Activated CD4-positive, alpha-beta T cell treated with anti-CD3 and anti-CD28 coated beads for 36 hours (primary cell): ENCODE measurements around the gene OR9A2. TPM values are rescaled to one million over a fixed set of nuclear protein-coding genes. Genes with fewer than 3 reads are reported as not detected.

Source experiments
- ATAC-seq: fragments of 200-7000 bp; cut with Tn5 transposase; one replicate; pipeline ENCODE4 v1.10.0; 2021; ENCODE audit warnings: mild to moderate bottlenecking, moderate library complexity
- CTCF ChIA-PET: fragments of 350-600 bp; sonication (Branson Sonifier 250); formaldehyde crosslinking; loops from one replicate; lab custom pipeline; 2021; ENCODE audit warnings: antibody characterized with exemption; lab: Charles Lee
- POLR2A ChIA-PET: fragments of 350-600 bp; sonication (Branson Sonifier 250); formaldehyde crosslinking; loops from one replicate; lab custom pipeline; 2021; ENCODE audit warnings: antibody characterized with exemption, inconsistent platforms; lab: Charles Lee
- DNase-seq: peaks from one replicate; pipeline ENCODE4 v3.0.0-alpha.2; 2020
- H3K27ac Mint-ChIP-seq: one replicate; pipeline ENCODE4 v1.8.0; 2021; ENCODE audit warnings: mixed read lengths
- H3K27me3 Mint-ChIP-seq: one replicate; pipeline ENCODE4 v1.8.0; 2021; ENCODE audit warnings: mixed read lengths
- H3K36me3 Mint-ChIP-seq: one replicate; pipeline ENCODE4 v1.8.0; 2021; ENCODE audit warnings: low read depth, mixed read lengths
- H3K4me1 Mint-ChIP-seq: one replicate; pipeline ENCODE4 v1.8.0; 2021; ENCODE audit warnings: mixed read lengths
- H3K4me3 Mint-ChIP-seq: one replicate; pipeline ENCODE4 v1.8.0; 2021; ENCODE audit warnings: mild to moderate bottlenecking, moderate library complexity, mixed read lengths
- H3K9me3 Mint-ChIP-seq: one replicate; pipeline ENCODE4 v1.8.0; 2021; ENCODE audit warnings: low read depth, mixed read lengths
- intact Hi-C, 2 experiments: fragments of 100-400 bp; cut with DNase I in 1 of 2; cut with micrococcal nuclease in 1 of 2; formaldehyde crosslinking; loops; one replicate each; pipeline versions ENCODE4 v1.14.2 to v1.15.1; 2022 to 2024; cut with DNase I, micrococcal nuclease
- total RNA-seq, 2 experiments: library from RNA; stranded (reverse); gene quantifications; one replicate each; pipeline ENCODE4 v1.2.3, GENCODE V29; 2021

OR9A2 gene
- total RNA-seq, 2 experiments from 2014 or later, result not detected

GRCh38 chr7:143018931-143019330 is 8.0 kb downstream of the OR9A2 start:
- no peaks in the 10 kb centered on the region for H3K9me3 Mint-ChIP-seq
- no peaks in the 10 kb centered on the region for H3K36me3 Mint-ChIP-seq
- no peak overlapping the region for H3K27ac Mint-ChIP-seq
- CTCF ChIA-PET, result interaction anchor here (1.0 to 3.5 kb wide), 3 partner anchors 10 to 184 kb away, joined by 3 to 27 read pairs (median 5); no protein-coding TSS in a partner anchor
- no peak overlapping the region for H3K4me3 Mint-ChIP-seq
- H3K27me3 Mint-ChIP-seq, result peaks cover 2% of the 10 kb centered on the region
- ATAC-seq, result no peak
- POLR2A ChIA-PET, result no interaction called here
- no peak for DNase-seq
- H3K4me1 Mint-ChIP-seq, result no peaks in the 10 kb centered on the region
- intact Hi-C loops, result no loop called here

GRCh38 chr7:143016996-143017395 is 9.9 kb downstream of the OR9A2 start:
- no peak overlapping the region for H3K27ac Mint-ChIP-seq
- peaks cover 4% of the 10 kb centered on the region for H3K27me3 Mint-ChIP-seq
- ChIA-PET CTCF (interaction anchor here (0.7 to 6.2 kb wide), 7 partner anchors 8 to 1286 kb away, joined by 3 to 58 read pairs (median 4); no protein-coding TSS in a partner anchor), POLR2A (no interaction called here)
- H3K4me3 Mint-ChIP-seq, result no peak overlapping the region
- no peak for DNase-seq
- H3K4me1 Mint-ChIP-seq, result no peaks in the 10 kb centered on the region
- no peaks in the 10 kb centered on the region for H3K9me3 Mint-ChIP-seq
- H3K36me3 Mint-ChIP-seq, result no peaks in the 10 kb centered on the region
- intact Hi-C loops, result no loop called here
- no peak for ATAC-seq

GRCh38 chr7:143015926-143016490 is 10.9 kb downstream of the OR9A2 start:
- intact Hi-C loops, result no loop called here
- ChIA-PET POLR2A (no interaction called here), CTCF (interaction anchor here (0.7 to 6.2 kb wide), 7 partner anchors 8 to 1285 kb away, joined by 3 to 58 read pairs (median 4); no protein-coding TSS in a partner anchor)
- no peaks in the 10 kb centered on the region for H3K36me3 Mint-ChIP-seq
- ATAC-seq, result no peak
- no peak overlapping the region for H3K4me3 Mint-ChIP-seq
- H3K9me3 Mint-ChIP-seq, result no peaks in the 10 kb centered on the region
- H3K27ac Mint-ChIP-seq, result no peak overlapping the region
- no peaks in the 10 kb centered on the region for H3K4me1 Mint-ChIP-seq
- H3K27me3 Mint-ChIP-seq, result peaks cover 4% of the 10 kb centered on the region
- no peak for DNase-seq

- Mint-ChIP-seq H3K27me3 (peaks cover 4% of the 10 kb centered on the region), H3K4me1 (no peaks in the 10 kb centered on the region), H3K9me3 (no peaks in the 10 kb centered on the region), H3K27ac (no peak overlapping the region), H3K36me3 (no peaks in the 10 kb centered on the region), H3K4me3 (no peak overlapping the region)
- ATAC-seq (no peak), DNase-seq (no peak)
- POLR2A ChIA-PET, result no interaction called here
- CTCF ChIA-PET, result interaction anchor here (0.7 to 6.2 kb wide), 3 partner anchors 13 to 743 kb away, joined by 3 to 58 read pairs (median 30); no protein-coding TSS in a partner anchor
- intact Hi-C loops, result no loop called here
Measured at GRCh38 chr7:143015084-143015483, 11.8 kb downstream of the OR9A2 start.

GRCh38 chr7:143013893-143014292 is 13.0 kb downstream of the OR9A2 start:
- H3K27me3 Mint-ChIP-seq, result peaks cover 4% of the 10 kb centered on the region
- intact Hi-C loops, result no loop called here
- no peaks in the 10 kb centered on the region for H3K36me3 Mint-ChIP-seq
- POLR2A ChIA-PET, result no interaction called here
- H3K9me3 Mint-ChIP-seq, result no peaks in the 10 kb centered on the region
- ATAC-seq, result no peak
- no peaks in the 10 kb centered on the region for H3K4me1 Mint-ChIP-seq
- H3K27ac Mint-ChIP-seq, result no peak overlapping the region
- no peak overlapping the region for H3K4me3 Mint-ChIP-seq
- DNase-seq, result no peak
- CTCF ChIA-PET, result interaction anchor here (0.7 to 6.2 kb wide), 4 partner anchors 12 to 201 kb away, joined by 3 to 58 read pairs (median 17); no protein-coding TSS in a partner anchor

- no peak overlapping the region for H3K4me3 Mint-ChIP-seq
- ATAC-seq, result no peak
- H3K36me3 Mint-ChIP-seq, result no peaks in the 10 kb centered on the region
- CTCF ChIA-PET, result interaction anchor here (0.7 to 6.2 kb wide), 4 partner anchors 11 to 202 kb away, joined by 3 to 58 read pairs (median 17); no protein-coding TSS in a partner anchor
- intact Hi-C loops, result no loop called here
- POLR2A ChIA-PET, result no interaction called here
- no peaks in the 10 kb centered on the region for H3K4me1 Mint-ChIP-seq
- H3K27me3 Mint-ChIP-seq, result peaks cover 4% of the 10 kb centered on the region
- no peak overlapping the region for H3K27ac Mint-ChIP-seq
- H3K9me3 Mint-ChIP-seq, result no peaks in the 10 kb centered on the region
- no peak for DNase-seq
Measured at GRCh38 chr7:143013473-143013872, 13.5 kb downstream of the OR9A2 start.

GRCh38 chr7:143012409-143012808 is 14.5 kb downstream of the OR9A2 start:
- Mint-ChIP-seq H3K4me1 (peaks cover 2% of the 10 kb centered on the region), H3K36me3 (no peaks in the 10 kb centered on the region), H3K27me3 (peaks cover 4% of the 10 kb centered on the region), H3K4me3 (no peak overlapping the region), H3K27ac (no peak overlapping the region), H3K9me3 (no peaks in the 10 kb centered on the region)
- ChIA-PET POLR2A (no interaction called here), CTCF (interaction anchor here (0.6 to 6.2 kb wide), 5 partner anchors 8 to 549 kb away, joined by 3 to 58 read pairs (median 19); no protein-coding TSS in a partner anchor)
- ATAC-seq (no peak), DNase-seq (no peak)
- intact Hi-C loops, result no loop called here

GRCh38 chr7:143012001-143012400 is 14.9 kb downstream of the OR9A2 start:
- ChIA-PET CTCF (interaction anchor here (0.6 to 4.7 kb wide), 6 partner anchors 9 to 548 kb away, joined by 3 to 30 read pairs (median 3); no protein-coding TSS in a partner anchor), POLR2A (no interaction called here)
- Mint-ChIP-seq H3K27ac (no peak overlapping the region), H3K27me3 (peaks cover 4% of the 10 kb centered on the region), H3K4me3 (no peak overlapping the region), H3K36me3 (no peaks in the 10 kb centered on the region), H3K9me3 (no peaks in the 10 kb centered on the region), H3K4me1 (peaks cover 2% of the 10 kb centered on the region)
- intact Hi-C loops, result no loop called here
- ATAC-seq, result no peak
- no peak for DNase-seq

GRCh38 chr7:143008007-143008901 is 18.7 kb downstream of the OR9A2 start:
- intact Hi-C loops, result loop anchor here (1.0 to 10.0 kb wide), 3 partner anchors 207 to 407 kb away; no protein-coding TSS in a partner anchor
- peaks cover 4% of the 10 kb centered on the region for H3K27me3 Mint-ChIP-seq
- H3K9me3 Mint-ChIP-seq, result no peaks in the 10 kb centered on the region
- ChIA-PET CTCF (interaction anchor here (0.7 to 10.0 kb wide), 21 partner anchors 9 to 432 kb away, joined by 3 to 247 read pairs (median 3); partner anchors contain the start of gene TAS2R40), POLR2A (interaction anchor here (0.7 to 0.9 kb wide), 3 partner anchors 47 to 492 kb away, joined by 3 to 12 read pairs (median 5); no protein-coding TSS in a partner anchor)
- peak; percentile 91 for ATAC-seq
- no peaks in the 10 kb centered on the region for H3K36me3 Mint-ChIP-seq
- H3K4me3 Mint-ChIP-seq, result no peak overlapping the region
- peak; percentile 89 for DNase-seq
- peaks cover 3% of the 10 kb centered on the region for H3K4me1 Mint-ChIP-seq
- no peak overlapping the region for H3K27ac Mint-ChIP-seq

- intact Hi-C loops, result loop anchor here in 1 of 2 experiments (10.0 kb wide), 2 partner anchors 329 to 409 kb away; no protein-coding TSS in a partner anchor
- H3K27me3 Mint-ChIP-seq, result peaks cover 2% of the 10 kb centered on the region
- no peak overlapping the region for H3K4me3 Mint-ChIP-seq
- peaks cover 7% of the 10 kb centered on the region for H3K4me1 Mint-ChIP-seq
- H3K9me3 Mint-ChIP-seq, result no peaks in the 10 kb centered on the region
- CTCF ChIA-PET, result interaction anchor here (0.6 to 10.0 kb wide), 19 partner anchors 13 to 584 kb away, joined by 3 to 247 read pairs (median 3); partner anchors contain the start of genes EPHB6 and TAS2R40
- ATAC-seq, result no peak
- no peak overlapping the region for H3K27ac Mint-ChIP-seq
- POLR2A ChIA-PET, result no interaction called here
- DNase-seq, result no peak
- H3K36me3 Mint-ChIP-seq, result no peaks in the 10 kb centered on the region
Measured at GRCh38 chr7:143005632-143006260, 21.2 kb downstream of the OR9A2 start.
